Activated naive CD8-positive, alpha-beta T cell treated with anti-CD3 and anti-CD28 coated beads, Interleukin-2, amount 10 ng/mL, durations not matched to agents 7 days and 5 days (primary cell): ENCODE results near the gene CRX. TPM values are rescaled to one million over a fixed set of nuclear protein-coding genes. Genes with fewer than 3 reads are reported as not detected.
"Not testable (repeated sequence)": the region's sequence is repeated elsewhere in the genome, so short reads cannot be mapped to it uniquely, and the experiment has no call there.

Source experiments
- ATAC-seq: fragments of 150-1000 bp; cut with Tn5 transposase; one replicate; pipeline ENCODE4 v1.10.0; 2021; ENCODE audit warnings: low read depth, moderate library complexity
- POLR2A ChIA-PET: fragments of 350-600 bp; sonication (Branson Sonifier 250); formaldehyde crosslinking; loops from one replicate; lab custom pipeline; 2021; ENCODE audit warnings: antibody characterized with exemption; lab: Charles Lee
- DNase-seq: peaks from one replicate; pipeline ENCODE4 v3.0.0; 2021
- H3K27ac Mint-ChIP-seq: one replicate; pipeline ENCODE4 v1.8.0; 2022; ENCODE audit warnings: mild to moderate bottlenecking, mixed read lengths
- H3K27me3 Mint-ChIP-seq: one replicate; pipeline ENCODE4 v1.8.0; 2022; ENCODE audit warnings: mild to moderate bottlenecking, moderate library complexity, mixed read lengths
- H3K36me3 Mint-ChIP-seq: one replicate; pipeline ENCODE4 v1.8.0; 2021; ENCODE audit warnings: mild to moderate bottlenecking, mixed read lengths
- H3K4me1 Mint-ChIP-seq: one replicate; pipeline ENCODE4 v1.8.0; 2021; ENCODE audit warnings: mixed read lengths
- H3K4me3 Mint-ChIP-seq: one replicate; pipeline ENCODE4 v1.8.0; 2022; ENCODE audit warnings: mild to moderate bottlenecking, moderate library complexity, mixed read lengths
- H3K9me3 Mint-ChIP-seq: one replicate; pipeline ENCODE4 v1.8.0; 2021; ENCODE audit warnings: mixed read lengths
- total RNA-seq, 2 experiments: library from RNA; stranded (reverse); gene quantifications; one replicate each; pipeline ENCODE4 v1.2.3, GENCODE V29; 2021

CRX gene
- total RNA-seq, 2 experiments from 2014 or later = 0.06 TPM; not detected in 1

DNA sequence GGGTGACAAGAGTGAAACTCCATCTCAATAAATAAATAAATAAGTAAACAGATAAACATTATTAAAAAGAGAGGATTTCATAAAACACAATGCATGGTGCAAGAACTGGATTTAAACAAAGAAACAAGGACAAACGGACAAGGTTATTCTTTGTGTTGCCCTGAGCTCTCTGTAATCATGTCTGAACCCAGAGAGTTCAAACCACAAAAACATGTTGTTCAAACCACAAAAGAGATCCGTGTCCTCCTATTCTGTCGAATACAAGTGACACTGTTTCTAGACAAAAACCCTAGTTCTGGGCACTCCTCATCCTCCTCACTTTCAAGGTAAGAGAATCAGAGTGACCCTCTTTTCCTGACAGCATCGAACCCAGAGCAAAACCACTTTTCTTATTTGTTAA, 32.7 kb downstream of the CRX start:
- POLR2A ChIA-PET = no interaction called here
- Mint-ChIP-seq H3K4me1 (peaks cover 5% of the 10 kb centered on the region), H3K9me3 (no peaks in the 10 kb centered on the region), H3K27ac (no peak overlapping the region), H3K4me3 (no peak overlapping the region), H3K27me3 (peaks cover 27% of the 10 kb centered on the region), H3K36me3 (no peaks in the 10 kb centered on the region)
- ATAC-seq (no peak), DNase-seq (no peak)

GRCh38 chr19:47858231-47858630, 36.5 kb downstream of the CRX start:
- peaks cover 19% of the 10 kb centered on the region for H3K27me3 Mint-ChIP-seq
- DNase-seq, ATAC-seq, H3K4me1 Mint-ChIP-seq, POLR2A ChIA-PET, H3K27ac Mint-ChIP-seq, H3K4me3 Mint-ChIP-seq, H3K9me3 Mint-ChIP-seq, H3K36me3 Mint-ChIP-seq: not testable (repeated sequence)

- peaks cover 17% of the 10 kb centered on the region for H3K27me3 Mint-ChIP-seq
- ATAC-seq, H3K4me1 Mint-ChIP-seq, H3K27ac Mint-ChIP-seq, H3K9me3 Mint-ChIP-seq, POLR2A ChIA-PET, DNase-seq, H3K36me3 Mint-ChIP-seq, H3K4me3 Mint-ChIP-seq: not testable (repeated sequence)
Measured at GRCh38 chr19:47858646-47859285, 37.0 kb downstream of the CRX start, which contains the start of gene TPRX2. Gene TPRX2 (plus strand): TSS chr19:47859235. CDS start chr19:47859247, 12 bp downstream.

GRCh38 chr19:47859838-47860237, 38.1 kb downstream of the CRX start:
- H3K36me3 Mint-ChIP-seq, ATAC-seq, DNase-seq, H3K27ac Mint-ChIP-seq, H3K4me1 Mint-ChIP-seq, H3K4me3 Mint-ChIP-seq, H3K9me3 Mint-ChIP-seq, POLR2A ChIA-PET: not testable (repeated sequence)
- peaks cover 16% of the 10 kb centered on the region for H3K27me3 Mint-ChIP-seq

DNA sequence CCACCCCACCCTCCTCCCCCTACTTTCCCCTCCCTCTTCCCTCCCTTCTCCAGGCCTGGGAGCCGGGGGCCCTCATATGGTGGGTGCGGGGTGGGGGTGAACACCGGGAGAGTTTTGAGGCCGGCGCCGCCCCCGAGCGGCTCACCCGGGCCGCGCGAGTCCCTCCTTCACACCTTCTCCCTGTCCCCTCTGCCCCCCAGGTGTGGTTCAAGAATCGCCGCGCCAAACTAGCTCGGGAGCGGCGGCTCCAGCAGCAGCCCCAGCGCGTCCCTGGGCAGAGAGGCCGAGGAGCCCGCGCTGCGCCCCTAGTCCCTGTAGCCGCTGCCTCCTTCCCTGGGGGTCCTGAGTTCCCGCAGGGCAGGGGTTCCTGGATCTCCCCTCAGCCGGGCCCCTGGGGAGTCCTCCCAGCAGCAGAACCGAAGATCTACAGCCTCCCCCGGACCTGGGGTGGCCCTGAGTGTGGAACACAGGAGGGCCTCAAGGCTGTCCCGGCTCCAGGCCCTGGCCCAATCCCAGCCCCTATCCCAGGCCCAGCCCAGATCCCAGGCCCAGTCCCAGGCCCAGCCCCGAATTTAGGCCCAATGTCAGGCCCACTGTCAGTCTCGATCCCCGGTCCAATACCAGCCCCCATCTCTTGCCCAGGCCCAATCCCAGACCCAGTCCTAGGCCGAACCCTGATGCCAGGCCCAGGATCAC, 39.0 kb downstream of the CRX start:
- Mint-ChIP-seq H3K9me3 (no peaks in the 10 kb centered on the region), H3K4me1 (no peaks in the 10 kb centered on the region), H3K27ac (no peak overlapping the region), H3K36me3 (no peaks in the 10 kb centered on the region), H3K4me3 (no peak overlapping the region), H3K27me3 (peaks cover 16% of the 10 kb centered on the region)
- DNase-seq (no peak), ATAC-seq (no peak)
- POLR2A ChIA-PET = no interaction called here

GRCh38 chr19:47861630-47862029, 39.9 kb downstream of the CRX start:
- Mint-ChIP-seq H3K4me1 (no peaks in the 10 kb centered on the region), H3K36me3 (no peaks in the 10 kb centered on the region), H3K4me3 (no peak overlapping the region), H3K9me3 (no peaks in the 10 kb centered on the region), H3K27ac (no peak overlapping the region), H3K27me3 (peaks cover 16% of the 10 kb centered on the region)
- POLR2A ChIA-PET = no interaction called here
- ATAC-seq (no peak), DNase-seq (no peak)

- ATAC-seq (peak; percentile 92), DNase-seq (peak; percentile 89)
- Mint-ChIP-seq H3K4me3 (no peak overlapping the region), H3K4me1 (no peaks in the 10 kb centered on the region), H3K27ac (no peak overlapping the region), H3K27me3 (peaks cover 16% of the 10 kb centered on the region), H3K9me3 (no peaks in the 10 kb centered on the region), H3K36me3 (no peaks in the 10 kb centered on the region)
- POLR2A ChIA-PET = no interaction called here
Measured at GRCh38 chr19:47863514-47863936, 41.8 kb downstream of the CRX start.

GRCh38 chr19:47865166-47865565, 43.4 kb downstream of the CRX start:
- H3K4me3 Mint-ChIP-seq = no peak overlapping the region
- POLR2A ChIA-PET = no interaction called here
- H3K36me3 Mint-ChIP-seq = no peaks in the 10 kb centered on the region
- peaks cover 16% of the 10 kb centered on the region for H3K27me3 Mint-ChIP-seq
- no peak overlapping the region for H3K27ac Mint-ChIP-seq
- ATAC-seq (no peak), DNase-seq (no peak)
- H3K4me1 Mint-ChIP-seq = no peaks in the 10 kb centered on the region
- H3K9me3 Mint-ChIP-seq = no peaks in the 10 kb centered on the region

GRCh38 chr19:47878906-47879305, 57.2 kb downstream of the CRX start:
- Mint-ChIP-seq H3K4me1 (no peaks in the 10 kb centered on the region), H3K36me3 (no peaks in the 10 kb centered on the region), H3K27me3 (peaks cover 3% of the 10 kb centered on the region), H3K27ac (no peak overlapping the region), H3K9me3 (peaks cover 4% of the 10 kb centered on the region), H3K4me3 (no peak overlapping the region)
- DNase-seq (no peak), ATAC-seq (no peak)
- POLR2A ChIA-PET = no interaction called here

DNA sequence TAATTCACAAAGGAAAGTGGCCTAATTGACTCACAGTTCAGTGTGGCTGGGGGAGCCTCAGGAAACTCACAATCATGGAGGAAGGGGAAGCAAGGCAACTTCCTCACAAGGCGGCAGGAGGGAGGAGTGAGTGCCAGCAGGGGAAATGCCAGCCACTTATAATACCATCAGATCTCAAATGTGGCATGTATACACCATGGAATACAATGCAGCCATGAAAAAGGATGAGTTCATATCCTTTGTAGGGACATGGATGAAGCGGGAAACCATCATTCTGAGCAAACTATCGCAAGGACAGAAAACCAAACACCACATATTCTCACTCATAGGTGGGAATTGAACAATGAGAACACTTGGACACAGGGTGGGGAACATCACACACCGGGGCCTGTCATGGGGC, 57.6 kb downstream of the CRX start:
- H3K27ac Mint-ChIP-seq, H3K9me3 Mint-ChIP-seq, ATAC-seq, POLR2A ChIA-PET, H3K27me3 Mint-ChIP-seq, H3K36me3 Mint-ChIP-seq, DNase-seq, H3K4me3 Mint-ChIP-seq, H3K4me1 Mint-ChIP-seq: not testable (repeated sequence)

- Mint-ChIP-seq H3K27ac (no peak overlapping the region), H3K4me3 (no peak overlapping the region), H3K36me3 (no peaks in the 10 kb centered on the region), H3K9me3 (peaks cover 4% of the 10 kb centered on the region), H3K4me1 (no peaks in the 10 kb centered on the region), H3K27me3 (peaks cover 17% of the 10 kb centered on the region)
- POLR2A ChIA-PET = no interaction called here
- DNase-seq (no peak), ATAC-seq (no peak)
Measured at GRCh38 chr19:47881757-47882156, 60.0 kb downstream of the CRX start.

- Mint-ChIP-seq H3K9me3 (peaks cover 4% of the 10 kb centered on the region), H3K27ac (no peak overlapping the region), H3K4me1 (no peaks in the 10 kb centered on the region), H3K36me3 (no peaks in the 10 kb centered on the region), H3K4me3 (no peak overlapping the region), H3K27me3 (peaks cover 19% of the 10 kb centered on the region)
- POLR2A ChIA-PET = no interaction called here
- DNase-seq (no peak), ATAC-seq (no peak)
Measured at GRCh38 chr19:47882890-47883289, 61.2 kb downstream of the CRX start.

DNA sequence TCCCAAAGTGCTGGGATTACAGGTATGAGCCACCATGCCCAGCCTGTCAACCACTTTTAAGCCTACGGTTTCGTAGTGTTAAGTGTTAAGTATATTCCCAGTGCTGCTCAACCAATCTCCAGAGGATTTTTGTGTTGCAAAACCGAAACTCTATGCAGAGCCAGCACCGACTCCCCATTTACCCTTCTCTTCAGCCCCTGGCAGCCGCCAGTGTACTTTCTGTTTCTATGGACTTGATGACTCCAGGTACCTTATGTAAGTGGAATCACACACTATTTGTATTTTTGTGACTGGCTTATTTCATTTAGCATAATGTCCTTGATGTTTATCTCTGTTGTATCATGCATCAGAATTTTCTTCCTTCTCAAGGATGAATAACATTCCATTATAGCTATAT, 63.3 kb downstream of the CRX start:
- no peak overlapping the region for H3K4me3 Mint-ChIP-seq
- no peak for DNase-seq
- peaks cover 21% of the 10 kb centered on the region for H3K27me3 Mint-ChIP-seq
- POLR2A ChIA-PET = no interaction called here
- ATAC-seq = no peak
- no peaks in the 10 kb centered on the region for H3K9me3 Mint-ChIP-seq
- H3K36me3 Mint-ChIP-seq = no peaks in the 10 kb centered on the region
- H3K27ac Mint-ChIP-seq = no peak overlapping the region
- no peaks in the 10 kb centered on the region for H3K4me1 Mint-ChIP-seq

DNA sequence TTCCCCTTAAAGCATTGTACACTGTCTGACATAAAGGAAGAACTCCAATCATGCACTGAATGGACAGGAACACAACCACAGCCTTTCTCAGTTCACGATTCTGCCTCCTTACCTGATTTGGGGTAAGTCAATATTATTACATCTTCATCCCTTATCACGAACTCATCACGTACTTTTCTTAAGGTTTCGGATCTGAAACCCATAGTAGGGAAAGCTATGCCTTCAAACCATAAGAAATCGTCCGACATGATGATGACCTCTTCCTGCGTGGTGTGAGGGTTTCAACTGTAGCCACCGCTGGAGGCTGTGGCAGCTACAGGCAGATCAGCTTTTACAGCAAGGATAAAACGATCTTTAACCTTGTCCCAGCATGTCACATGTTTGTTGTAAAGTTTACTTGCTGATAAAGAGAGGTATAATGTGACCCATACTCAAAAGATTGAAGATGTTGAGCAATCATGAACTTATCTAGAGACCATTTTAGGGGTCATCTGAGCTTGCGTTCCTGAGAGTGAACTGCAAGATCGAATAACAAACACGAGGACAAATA, 64.3 kb downstream of the CRX start, which contains the start of gene SULT2A1:
Gene SULT2A1 (minus strand): TSS at position 306 of the 550 bp plus-strand sequence. CDS start 58 bp downstream, at position 248.
- Mint-ChIP-seq H3K27ac (no peak within 1 kb of the TSS), H3K4me1 (no peaks in the 10 kb centered on the region), H3K36me3 (no peaks in the 10 kb centered on the region), H3K27me3 (peaks cover 21% of the 10 kb centered on the region), H3K9me3 (no peaks in the 10 kb centered on the region), H3K4me3 (no peak within 1 kb of the TSS)
- ATAC-seq = no peak
- DNase-seq = no peak
- POLR2A ChIA-PET = no interaction called here
